CD4-positive, alpha-beta memory T cell (primary cell): ENCODE data around the gene TNNI2. TPM values are rescaled to one million over a fixed set of nuclear protein-coding genes. Genes with fewer than 3 reads are reported as not detected.

Experiments used
- CTCF ChIA-PET: fragments of 350-600 bp; sonication (Branson Sonifier 250); formaldehyde crosslinking; loops from one replicate; lab custom pipeline; 2021; ENCODE audit warnings: inconsistent platforms; ENCODE audit not compliant: partially characterized antibody; lab: Charles Lee
- POLR2A ChIA-PET: fragments of 350-600 bp; sonication (Branson Sonifier 250); formaldehyde crosslinking; loops from one replicate; lab custom pipeline; 2021; ENCODE audit not compliant: partially characterized antibody; lab: Charles Lee
- DNase-seq, 5 donors: peaks; one replicate each; pipeline versions ENCODE4 v3.0.0 to v3.0.0-alpha.2; 2020 to 2022; ENCODE audit warnings: mixed read lengths in 1 of 5
- H3K27ac ChIP-seq: one replicate; pipeline ENCODE4 v1.7.0; 2013; ENCODE audit warnings: low read depth, low read length
- H3K27me3 ChIP-seq: 2 replicates; pipeline ENCODE4 v1.7.0; 2013; ENCODE audit warnings: mild to moderate bottlenecking, low read length, moderate library complexity; ENCODE audit not compliant: insufficient read depth
- H3K36me3 ChIP-seq: 2 replicates; pipeline ENCODE4 v1.7.0; 2013; ENCODE audit warnings: mild to moderate bottlenecking, low read length, moderate library complexity; ENCODE audit not compliant: insufficient read depth
- H3K4me1 ChIP-seq: 2 replicates; pipeline ENCODE4 v1.7.0; 2013; ENCODE audit warnings: mild to moderate bottlenecking, low read length, moderate library complexity; ENCODE audit not compliant: insufficient read depth
- H3K4me3 ChIP-seq, 2 donors: one replicate each; pipeline ENCODE4 v1.7.0; 2013; ENCODE audit warnings: low read length in 2 of 2, mild to moderate bottlenecking in 1 of 2
- H3K9me3 ChIP-seq, 2 donors: one replicate each; pipeline ENCODE4 v1.7.0; 2013; ENCODE audit warnings: low read length in 2 of 2, control low read depth in 1 of 2; ENCODE audit not compliant: control insufficient read depth in 1 of 2
- H3K27ac Mint-ChIP-seq, 7 donors: one replicate each; pipeline ENCODE4 v1.8.0; 2020 to 2021; ENCODE audit warnings: mixed read lengths in 7 of 7, mild to moderate bottlenecking in 6 of 7, inconsistent platforms in 3 of 7, moderate library complexity in 3 of 7
- H3K27me3 Mint-ChIP-seq, 2 donors: one replicate each; pipeline ENCODE4 v1.8.0; 2020 to 2021; ENCODE audit warnings: mixed read lengths in 2 of 2
- H3K36me3 Mint-ChIP-seq, 2 donors: one replicate each; pipeline ENCODE4 v1.8.0; 2020 to 2021; ENCODE audit warnings: mixed read lengths in 2 of 2, inconsistent platforms in 1 of 2, mild to moderate bottlenecking in 1 of 2
- H3K4me1 Mint-ChIP-seq, 4 donors: one replicate each; pipeline ENCODE4 v1.8.0; 2020 to 2021; ENCODE audit warnings: mixed read lengths in 4 of 4, mild to moderate bottlenecking in 1 of 4
- H3K4me3 Mint-ChIP-seq, 8 donors: one replicate each; pipeline ENCODE4 v1.8.0; 2020 to 2021; ENCODE audit warnings: mixed read lengths in 8 of 8, mild to moderate bottlenecking in 7 of 8, moderate library complexity in 6 of 8, inconsistent platforms in 3 of 8
- H3K9me3 Mint-ChIP-seq, 8 donors: one replicate each; pipeline ENCODE4 v1.8.0; 2020 to 2021; ENCODE audit warnings: mixed read lengths in 8 of 8, mild to moderate bottlenecking in 5 of 8, inconsistent platforms in 3 of 8, moderate library complexity in 1 of 8
- intact Hi-C: fragments of 100-400 bp; cut with micrococcal nuclease; formaldehyde crosslinking; loops from one replicate; pipeline ENCODE4 v1.15.1; 2023
- polyA plus RNA-seq, 2 donors: library from polyadenylated mRNA; unstranded; fragments of 300-500 nt; fragmentation: Illumina TruSeq; gene quantifications; one replicate each; pipeline ENCODE4 v1.2.3, GENCODE V29; 2021
- total RNA-seq, 2 experiments: library from RNA; stranded (reverse); gene quantifications; one replicate each; pipeline ENCODE4 v1.2.3, GENCODE V29; 2021

TNNI2 gene
- total and polyA plus RNA-seq, 4 experiments from 2014 or later, result not detected

DNA sequence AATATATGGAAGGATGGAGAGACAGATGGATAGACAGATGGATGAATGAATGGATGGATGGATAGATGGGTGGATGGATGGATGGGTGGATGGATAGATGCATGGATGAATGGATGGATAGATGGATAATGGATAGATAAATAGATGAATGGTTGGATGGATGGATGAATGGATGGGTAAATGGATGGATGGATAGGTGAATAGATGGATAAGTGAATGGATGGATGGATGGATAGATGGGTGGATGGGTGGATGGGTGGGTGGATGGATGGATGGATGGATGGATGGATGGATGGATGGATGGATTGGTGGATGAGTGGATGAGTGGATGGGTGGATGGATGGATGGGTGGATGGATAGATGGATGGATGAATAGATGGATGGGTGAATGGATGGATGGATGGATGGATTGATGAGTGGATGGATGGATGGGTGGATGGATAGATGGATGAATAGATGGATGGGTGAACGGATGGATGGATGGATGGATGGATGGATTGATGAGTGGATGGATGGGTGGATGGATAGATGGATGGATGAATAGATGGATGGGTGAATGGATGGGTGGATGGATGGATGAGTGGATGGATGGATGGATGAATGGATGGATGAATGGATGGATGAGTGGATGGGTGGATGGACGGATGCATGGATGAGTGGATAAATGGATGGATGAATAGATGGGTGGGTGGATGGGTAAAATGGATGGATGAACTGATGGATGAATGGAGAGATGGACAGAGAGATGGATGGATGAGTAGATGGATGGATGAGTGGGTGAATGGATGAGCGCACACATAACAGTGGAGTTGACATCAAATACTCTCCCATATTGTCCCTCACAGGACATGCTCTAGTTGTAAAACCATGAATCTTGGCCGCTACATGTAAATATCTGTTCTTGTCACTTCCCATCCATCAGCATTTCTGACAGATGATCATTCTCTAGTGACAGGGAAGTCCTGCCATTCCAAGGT is 22.9 kb downstream of the TNNI2 start:
- H3K4me3 ChIP-seq, result no peak overlapping the region
- DNase-seq, result no peak
- H3K27ac Mint-ChIP-seq, result no peak overlapping the region
- H3K36me3 ChIP-seq, result no peaks in the 10 kb centered on the region
- peaks cover 0 to 2% (median 0%) of the 10 kb centered on the region in 8 donors for H3K9me3 Mint-ChIP-seq
- H3K4me1 Mint-ChIP-seq, result peaks cover 15 to 43% (median 21%) of the 10 kb centered on the region in 4 donors
- H3K27me3 Mint-ChIP-seq, result no peaks in the 10 kb centered on the region
- H3K4me3 Mint-ChIP-seq, result no peak overlapping the region
- H3K9me3 ChIP-seq, result no peaks in the 10 kb centered on the region
- peaks cover 0 to 10% of the 10 kb centered on the region in 2 donors for H3K36me3 Mint-ChIP-seq
- H3K4me1 ChIP-seq, result peaks cover 86% of the 10 kb centered on the region
- H3K27ac ChIP-seq, result no peak overlapping the region
- intact Hi-C loops, result no loop called here
- H3K27me3 ChIP-seq, result no peaks in the 10 kb centered on the region
- ChIA-PET CTCF (no interaction called here), POLR2A (no interaction called here)

DNA sequence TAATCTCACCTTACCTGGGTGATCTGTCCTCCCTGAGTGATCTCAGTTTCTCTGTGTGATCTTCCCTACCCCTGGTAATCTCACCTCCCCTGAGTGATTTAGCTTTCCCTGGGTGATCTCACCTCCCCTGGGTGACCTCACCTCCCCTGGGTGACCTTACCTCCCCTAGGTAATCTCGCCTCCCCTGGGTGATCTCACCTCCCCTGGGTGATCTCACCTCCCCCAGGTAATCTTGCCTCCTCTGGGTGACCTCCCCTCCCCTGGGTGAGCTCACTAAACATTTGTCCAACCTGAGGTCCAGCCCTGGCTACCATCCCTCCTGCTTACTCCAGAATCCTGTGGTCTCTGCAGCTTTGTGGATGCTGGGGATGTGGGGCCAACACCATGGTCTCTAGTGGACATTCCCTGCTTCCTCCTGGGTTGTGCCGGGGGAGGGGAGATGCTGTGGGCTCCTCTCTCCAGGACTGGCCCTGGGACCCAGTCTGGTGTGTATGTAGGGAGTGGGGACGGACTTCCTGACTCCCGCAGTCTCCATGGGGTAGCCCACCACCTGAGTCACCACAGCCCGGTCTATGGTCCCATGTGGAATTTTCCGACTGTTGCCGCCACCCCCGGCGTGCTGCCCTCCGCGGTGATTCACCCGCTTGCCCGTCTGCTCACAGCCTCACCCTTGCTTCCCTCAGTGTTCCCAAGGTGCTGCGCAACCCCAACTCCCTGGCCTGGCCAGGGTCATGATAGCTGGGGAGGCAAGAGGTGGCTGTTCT is 24.0 kb downstream of the TNNI2 start:
- H3K4me3 ChIP-seq, result no peak overlapping the region
- no peaks in the 10 kb centered on the region for H3K36me3 ChIP-seq
- Mint-ChIP-seq H3K9me3 (peaks cover 0 to 2% (median 0%) of the 10 kb centered on the region in 8 donors), H3K27me3 (no peaks in the 10 kb centered on the region), H3K4me1 (peaks cover 17 to 44% (median 26%) of the 10 kb centered on the region in 4 donors), H3K27ac (peak overlapping the region in 3 of 7 donors; percentile 22 to 78 (median 27)), H3K36me3 (peaks cover 0 to 10% of the 10 kb centered on the region in 2 donors), H3K4me3 (peak overlapping the region in 2 of 8 donors; percentile 54 to 56)
- intact Hi-C loops, result no loop called here
- no peak overlapping the region for H3K27ac ChIP-seq
- no peaks in the 10 kb centered on the region for H3K27me3 ChIP-seq
- no peaks in the 10 kb centered on the region for H3K9me3 ChIP-seq
- ChIA-PET CTCF (no interaction called here), POLR2A (interaction anchor here (1.1 to 1.5 kb wide), 3 partner anchors 9 to 12 kb away, joined by 3 to 7 read pairs (median 3); no protein-coding TSS in a partner anchor)
- peak in 1 of 5 donors; percentile 28 for DNase-seq
- peaks cover 85% of the 10 kb centered on the region for H3K4me1 ChIP-seq

- intact Hi-C loops, result no loop called here
- Mint-ChIP-seq H3K27me3 (no peaks in the 10 kb centered on the region), H3K27ac (peak overlapping the region in 5 of 7 donors; percentile 29 to 66 (median 36)), H3K9me3 (peaks cover 0 to 2% (median 0%) of the 10 kb centered on the region in 8 donors), H3K36me3 (peaks cover 0 to 11% of the 10 kb centered on the region in 2 donors), H3K4me3 (peak overlapping the region in 3 of 8 donors; percentile 36 to 56 (median 54)), H3K4me1 (peaks cover 19 to 42% (median 27%) of the 10 kb centered on the region in 4 donors)
- POLR2A ChIA-PET, result interaction anchor here (1.1 to 1.5 kb wide), 3 partner anchors 10 to 12 kb away, joined by 3 to 7 read pairs (median 3); no protein-coding TSS in a partner anchor
- CTCF ChIA-PET, result no interaction called here
- Histone ChIP-seq H3K4me1 (peaks cover 85% of the 10 kb centered on the region), H3K36me3 (no peaks in the 10 kb centered on the region), H3K27ac (no peak overlapping the region), H3K27me3 (no peaks in the 10 kb centered on the region), H3K4me3 (no peak overlapping the region), H3K9me3 (no peaks in the 10 kb centered on the region)
- DNase-seq, result peak in 1 of 5 donors; percentile 28
Measured at GRCh38 chr11:1863352-1864216, 24.8 kb downstream of the TNNI2 start.

DNA sequence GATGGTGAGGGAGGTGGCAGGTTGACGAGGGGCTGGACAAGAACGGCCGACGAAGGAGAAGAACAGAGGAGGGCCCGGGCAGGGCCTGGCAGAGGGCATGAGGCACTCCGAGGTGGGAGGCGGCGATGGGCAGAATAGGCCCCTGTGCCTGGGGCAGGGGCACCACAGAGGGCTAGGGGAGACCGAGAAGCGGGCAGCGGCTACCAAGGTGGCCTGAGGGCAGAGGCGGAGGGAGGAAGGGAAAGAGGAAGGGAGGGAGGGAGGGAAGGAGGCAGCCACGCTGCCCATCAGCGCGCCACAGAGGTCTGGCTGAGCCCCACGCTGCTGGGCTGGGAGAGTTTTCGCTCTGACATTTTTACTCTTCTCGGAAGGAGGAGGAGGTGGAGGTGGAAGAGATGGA is 25.4 kb downstream of the TNNI2 start:
- H3K27ac Mint-ChIP-seq, result peak overlapping the region in 4 of 7 donors; percentile 12 to 66 (median 38)

DNA sequence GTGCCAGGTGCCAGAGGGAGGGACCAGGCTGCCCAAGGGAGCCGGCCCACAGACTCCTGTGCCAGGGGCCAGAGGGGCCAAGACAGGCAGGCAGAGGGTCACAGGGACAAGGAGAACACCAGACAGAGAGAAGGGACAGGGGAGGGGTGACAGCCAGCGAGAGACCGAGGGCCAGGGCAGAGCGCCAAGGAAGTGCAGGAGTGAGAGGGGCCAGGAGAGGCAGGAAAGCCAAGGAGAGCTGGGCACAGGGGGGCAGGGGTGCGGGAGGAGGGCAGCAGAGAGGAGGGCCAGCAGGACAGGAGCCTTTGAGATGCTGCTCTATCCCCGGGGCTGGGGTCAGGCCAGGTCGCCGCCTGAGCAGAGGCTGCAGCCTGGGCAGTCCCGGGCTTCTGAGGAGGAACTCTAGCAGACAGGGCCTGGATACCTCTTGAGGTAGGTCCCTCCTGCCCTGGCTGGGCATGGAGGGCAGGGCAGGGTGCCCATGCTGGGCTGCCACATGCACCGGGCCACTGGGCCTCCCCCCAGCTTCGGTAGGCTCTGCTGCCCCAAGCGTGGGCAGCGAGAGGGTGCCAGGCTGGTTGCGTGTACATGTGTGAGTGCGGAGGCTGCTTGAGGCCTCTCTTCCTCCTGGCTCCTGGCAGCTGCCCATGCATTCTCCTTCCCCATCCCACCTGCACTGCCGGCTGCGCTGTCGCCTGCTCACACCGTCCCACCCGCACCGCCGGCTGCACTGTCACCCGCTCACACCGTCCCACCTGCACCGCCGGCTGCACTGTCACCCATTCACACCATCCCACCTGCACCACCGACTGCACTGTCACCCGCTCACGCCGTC is 26.3 kb downstream of the TNNI2 start:
- H3K9me3 Mint-ChIP-seq, result peaks cover 0 to 2% (median 0%) of the 10 kb centered on the region in 8 donors
- Histone ChIP-seq H3K9me3 (no peaks in the 10 kb centered on the region), H3K36me3 (no peaks in the 10 kb centered on the region), H3K27ac (no peak overlapping the region), H3K4me1 (peaks cover 87% of the 10 kb centered on the region), H3K4me3 (no peak overlapping the region), H3K27me3 (no peaks in the 10 kb centered on the region)
- peak overlapping the region in 5 of 7 donors; percentile 53 to 68 (median 64) for H3K27ac Mint-ChIP-seq
- ChIA-PET CTCF (interaction anchor here (2.3 kb wide), 1 partner anchor 32 kb away, joined by 6 read pairs; no protein-coding TSS in a partner anchor), POLR2A (interaction anchor here (1.4 to 7.0 kb wide), 2 partner anchors 11 to 26 kb away, joined by 3 to 139 read pairs; partner anchors contain the start of genes LSP1 and TNNI2)
- H3K4me3 Mint-ChIP-seq, result no peak overlapping the region
- intact Hi-C loops, result no loop called here
- peaks cover 27 to 48% (median 38%) of the 10 kb centered on the region in 4 donors for H3K4me1 Mint-ChIP-seq
- peak in 1 of 5 donors; percentile 16 for DNase-seq
- no peaks in the 10 kb centered on the region for H3K27me3 Mint-ChIP-seq
- peaks cover 0 to 13% of the 10 kb centered on the region in 2 donors for H3K36me3 Mint-ChIP-seq

More for the DNA sequence above, 25.4 kb downstream of the TNNI2 start:
- intact Hi-C loops, result no loop called here
- Mint-ChIP-seq H3K4me3 (no peak overlapping the region), H3K36me3 (peaks cover 0 to 12% of the 10 kb centered on the region in 2 donors), H3K4me1 (peaks cover 22 to 43% (median 31%) of the 10 kb centered on the region in 4 donors), H3K27me3 (no peaks in the 10 kb centered on the region), H3K9me3 (peaks cover 0 to 2% (median 0%) of the 10 kb centered on the region in 8 donors)
- no peak overlapping the region for H3K27ac ChIP-seq
- H3K36me3 ChIP-seq, result no peaks in the 10 kb centered on the region
- POLR2A ChIA-PET, result interaction anchor here (1.4 kb wide), 1 partner anchor 25 kb away, joined by 3 read pairs; the partner anchor contains the start of gene TNNI2
- CTCF ChIA-PET, result no interaction called here
- no peak overlapping the region for H3K4me3 ChIP-seq
- peaks cover 85% of the 10 kb centered on the region for H3K4me1 ChIP-seq
- no peak for DNase-seq
- H3K9me3 ChIP-seq, result no peaks in the 10 kb centered on the region
- no peaks in the 10 kb centered on the region for H3K27me3 ChIP-seq
